IPS-NIHi11 (cell line): ENCODE results near the gene GPR45.
A peak's percentile ranks its signal among the peaks of the same experiment; 100 is the strongest.

ENCODE experiments used
- DNase-seq: peaks from one replicate; pipeline ENCODE4 v3.0.0; 2012; ENCODE audit warnings: mixed read lengths, low spot score

The GPR45 gene

DNA sequence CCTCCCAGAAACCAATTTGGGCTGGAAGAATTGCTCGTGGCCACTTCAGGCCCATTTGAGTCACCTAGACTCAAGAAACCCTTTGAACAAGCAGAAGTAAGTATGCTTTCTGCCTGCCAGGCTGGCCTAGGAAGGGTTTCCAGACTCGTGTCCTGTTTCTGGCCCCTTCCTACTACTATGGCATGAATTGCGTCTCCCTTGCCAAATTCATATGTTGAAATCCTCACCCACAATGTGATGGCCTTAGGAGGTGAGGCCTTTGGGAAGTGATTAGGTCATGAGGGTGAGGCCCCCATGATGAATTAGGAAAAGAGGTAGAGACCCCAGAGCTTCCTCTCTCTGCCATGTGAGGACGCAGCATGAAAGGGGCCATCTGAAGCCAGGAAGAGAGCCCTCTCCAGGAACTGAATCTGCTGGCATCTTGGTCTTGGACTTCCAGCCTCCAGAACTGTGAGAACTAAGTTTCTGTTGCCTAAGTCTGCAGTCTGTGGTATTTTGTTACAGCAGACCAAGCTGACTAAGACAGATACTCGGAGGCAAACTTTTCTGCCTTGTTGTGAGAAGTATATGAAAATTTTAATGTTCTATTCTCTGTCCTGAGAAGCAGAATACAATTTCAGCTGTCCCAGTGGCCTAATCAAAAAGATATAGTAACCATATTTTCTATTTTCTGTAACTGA is 13.1 kb downstream of the GPR45 start:
- DNase-seq = no peak

DNA sequence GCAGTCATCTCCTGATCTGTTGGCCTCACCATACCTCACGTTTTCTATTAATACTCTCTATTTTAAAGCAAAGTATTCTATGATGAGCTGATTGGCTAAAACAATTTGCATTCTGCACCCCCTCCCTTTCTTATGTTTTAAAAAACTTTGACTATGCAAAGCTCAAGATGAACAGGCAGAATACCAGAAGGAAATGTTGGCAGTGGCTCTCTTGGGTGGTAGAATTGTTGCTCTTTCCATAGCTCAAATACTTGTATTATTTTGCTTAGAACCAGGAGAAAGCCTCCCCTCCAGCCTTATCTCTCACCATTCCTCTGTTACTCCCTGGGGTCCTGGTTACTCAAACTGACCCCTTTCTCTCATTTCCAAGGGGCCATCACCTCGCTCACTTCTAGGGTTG is 14.4 kb downstream of the GPR45 start:
- DNase-seq = no peak

DNA sequence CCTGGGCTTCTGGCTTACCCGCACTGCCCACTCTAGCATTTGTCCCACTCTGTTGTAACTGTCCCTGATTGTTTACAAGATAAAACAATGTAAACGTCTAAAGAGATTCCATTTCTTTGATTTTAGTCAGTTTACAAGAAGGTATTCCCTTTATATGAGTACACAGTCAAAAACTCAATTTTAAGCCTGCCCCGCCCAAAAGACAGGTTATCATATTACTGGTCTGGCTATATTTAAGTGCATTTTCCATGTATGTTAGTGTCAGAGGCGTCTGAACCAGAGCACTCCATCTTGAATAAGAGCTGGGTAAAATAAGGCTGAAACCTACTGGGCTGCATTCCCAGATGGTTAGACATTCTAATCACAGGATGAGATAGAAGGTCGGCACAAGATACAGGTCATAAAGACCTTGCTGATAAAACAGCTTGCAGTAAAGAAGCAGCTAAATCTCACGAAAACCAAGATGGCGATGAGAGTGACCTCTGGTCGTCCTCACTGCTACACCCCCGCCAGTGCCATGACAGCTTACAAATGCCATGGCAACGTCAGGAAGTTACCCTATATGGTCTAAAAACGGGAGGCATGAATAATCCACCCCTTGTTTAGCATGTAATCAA is 15.0 kb downstream of the GPR45 start:
- no peak for DNase-seq

DNA sequence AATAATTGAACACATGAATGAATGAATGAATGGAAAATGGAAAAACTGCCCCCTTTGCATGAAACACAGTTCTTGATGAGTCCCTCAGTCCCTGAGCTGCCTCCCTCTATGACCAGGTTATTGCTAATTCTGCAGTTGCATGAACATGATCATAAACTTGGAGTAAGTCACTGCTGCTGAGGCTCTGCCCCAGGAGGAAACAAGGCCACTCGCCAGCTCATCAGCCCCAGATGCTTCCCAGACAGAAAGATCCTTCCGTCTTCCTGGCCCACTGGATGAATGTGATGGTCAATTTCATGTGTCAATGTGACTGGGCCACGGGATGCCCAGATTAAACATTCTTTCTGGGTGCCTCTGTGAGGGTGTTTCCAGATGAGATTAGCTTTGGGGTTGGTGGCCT is 16.4 kb downstream of the GPR45 start:
- no peak for DNase-seq

DNA sequence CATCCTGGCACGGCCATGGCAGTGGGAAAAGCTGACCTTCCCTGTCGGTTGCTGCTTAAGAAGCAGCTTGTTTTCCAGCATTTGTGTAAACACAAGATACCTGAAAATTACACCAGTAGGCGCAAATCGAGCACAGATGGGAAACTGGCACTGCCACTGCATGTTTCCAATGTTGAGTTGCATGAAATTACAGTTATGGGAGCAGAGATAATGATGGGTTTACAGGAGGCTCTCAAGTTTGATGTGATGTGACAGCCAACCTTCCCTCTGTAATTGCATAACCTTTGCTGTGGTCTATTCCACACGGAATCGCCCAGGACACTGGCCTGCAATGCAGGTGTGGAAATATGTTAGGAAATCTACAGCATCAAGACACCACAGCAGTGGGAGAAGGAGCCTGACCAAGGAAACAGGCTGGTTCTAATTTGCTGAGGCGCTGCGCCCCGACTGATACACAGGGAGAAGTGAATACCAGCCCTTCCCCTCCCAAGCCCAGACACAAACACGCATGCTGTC is 17.4 kb downstream of the GPR45 start:
- no peak for DNase-seq

DNA sequence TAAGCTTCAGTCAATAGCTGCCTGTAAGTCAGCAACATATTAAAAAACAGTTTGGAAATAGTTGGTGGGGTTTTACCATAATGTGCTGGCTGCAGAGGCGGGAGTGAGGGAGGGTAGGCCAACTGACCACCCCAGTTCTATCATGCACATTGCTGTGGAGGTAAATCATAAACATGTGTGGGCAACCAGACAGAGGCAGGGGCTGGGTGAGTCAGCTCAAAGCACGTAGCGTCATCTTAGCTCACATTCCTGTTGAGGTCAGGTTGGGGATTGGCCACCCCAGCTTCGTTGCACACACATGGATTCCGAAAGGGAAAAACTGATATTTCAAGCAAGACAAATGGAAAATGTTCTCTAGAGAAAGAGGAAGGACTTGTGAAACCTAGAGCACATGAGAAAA is 19.5 kb downstream of the GPR45 start:
- no peak for DNase-seq

DNA sequence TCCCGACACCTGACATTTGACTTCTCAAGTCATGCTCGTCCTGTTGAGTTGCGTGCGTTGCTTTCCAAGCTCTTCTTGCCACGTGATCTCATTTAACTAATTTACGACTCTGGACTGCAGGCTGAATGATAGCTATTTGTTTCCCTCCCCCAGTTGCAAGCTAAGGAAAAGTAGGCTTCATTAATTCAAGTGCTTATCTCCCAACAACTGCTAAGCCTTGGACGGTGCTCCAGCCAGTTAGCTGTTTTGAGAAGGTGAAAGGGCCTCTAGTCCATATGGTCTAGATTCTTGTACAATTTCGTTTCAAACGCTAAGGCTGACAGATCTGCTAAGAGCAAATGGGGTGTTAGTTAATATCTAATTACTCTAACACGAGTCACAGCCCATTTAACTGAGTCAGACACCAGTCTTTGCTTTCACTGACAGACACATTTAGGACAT is 21.1 kb downstream of the GPR45 start:
- DNase-seq = no peak

DNA sequence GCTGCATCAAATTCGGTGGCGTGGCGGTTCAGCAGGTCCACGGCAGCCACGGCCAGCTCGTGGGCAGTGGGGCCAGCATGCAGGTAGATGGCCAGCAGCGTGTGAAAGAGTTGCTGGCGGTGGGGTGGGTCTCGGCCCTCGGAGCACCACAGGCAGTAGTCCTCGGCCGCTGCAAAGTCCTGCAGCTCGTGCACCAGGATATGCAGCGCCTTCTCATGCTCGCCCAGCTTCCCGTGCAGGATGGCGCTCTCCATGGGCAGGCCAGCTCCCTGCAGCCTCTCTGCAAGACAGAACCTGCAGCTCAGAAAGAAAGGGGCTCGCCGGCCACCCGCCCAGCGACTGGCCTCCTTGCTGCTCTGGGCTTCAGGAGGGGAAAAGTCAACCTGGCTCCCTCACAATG is 27.9 kb downstream of the GPR45 start:
- DNase-seq = no peak

DNA sequence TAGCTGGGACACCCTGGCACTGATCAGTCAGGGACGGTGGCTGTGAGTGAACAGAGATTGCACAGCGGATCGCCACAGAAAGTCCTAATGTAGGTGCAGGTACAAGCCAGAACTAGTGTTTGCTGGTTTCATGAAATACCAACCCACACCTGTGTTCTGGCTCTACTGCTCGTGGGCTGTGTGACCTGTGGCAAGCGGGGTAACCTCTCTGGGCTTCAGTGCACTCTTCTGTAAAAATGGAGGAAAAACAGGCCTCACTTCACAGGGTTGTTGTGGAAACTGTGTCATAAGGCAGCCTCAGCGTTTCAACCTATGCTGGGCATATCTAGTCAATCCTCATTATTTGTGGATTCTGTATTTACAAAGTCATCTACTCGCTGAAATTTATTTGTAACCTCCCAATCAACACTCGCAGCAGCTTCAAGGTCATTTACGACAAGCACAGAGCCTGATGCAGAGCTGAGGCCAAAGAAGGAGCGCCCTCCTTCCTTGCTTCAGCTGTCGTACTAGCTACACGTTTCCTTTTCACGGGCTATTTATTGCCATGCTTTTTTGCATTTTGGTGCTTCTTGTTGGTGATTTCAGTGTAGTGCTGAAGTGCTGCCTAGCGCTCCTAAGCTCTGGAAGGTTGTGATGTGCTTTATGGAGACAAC is 30.0 kb downstream of the GPR45 start:
- DNase-seq = no peak

DNA sequence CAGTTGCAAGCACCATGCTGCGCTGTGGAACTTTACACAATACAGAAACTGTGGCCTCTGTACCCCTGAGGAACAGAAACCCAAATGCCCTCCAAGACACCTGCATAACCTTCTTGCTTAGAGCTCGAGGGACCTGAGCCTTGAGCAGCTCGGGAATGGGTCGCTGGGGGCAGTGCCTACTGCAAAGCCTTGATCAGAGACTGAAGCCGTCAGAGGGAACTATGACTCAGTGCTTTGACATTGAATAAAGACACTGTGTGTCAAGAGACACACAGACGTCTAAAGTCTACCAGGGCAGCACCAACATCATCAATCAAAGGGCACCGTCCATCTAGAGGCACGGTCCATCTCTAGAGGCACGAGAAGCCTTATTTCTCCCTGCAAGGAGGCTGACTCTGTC is 30.6 kb downstream of the GPR45 start:
- no peak for DNase-seq

DNA sequence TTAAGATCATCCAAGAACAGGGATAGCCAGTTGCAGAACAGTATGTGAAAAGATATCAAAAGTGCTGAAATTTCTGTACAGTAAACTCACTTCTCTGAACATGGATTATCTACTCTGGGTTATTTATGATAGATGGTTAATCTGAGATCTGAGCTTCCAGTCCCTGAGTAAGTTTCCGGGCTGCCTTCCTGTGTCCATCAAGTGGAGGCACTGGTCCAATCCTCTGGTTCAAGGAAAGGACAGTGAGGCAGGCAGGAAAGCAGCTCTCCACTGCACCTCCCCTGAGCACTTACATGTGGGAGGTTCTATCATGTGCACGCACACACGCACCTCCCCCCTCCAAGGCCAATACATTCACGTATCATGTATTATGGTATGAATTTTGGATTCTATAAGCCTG is 32.5 kb downstream of the GPR45 start:
- DNase-seq = no peak

DNA sequence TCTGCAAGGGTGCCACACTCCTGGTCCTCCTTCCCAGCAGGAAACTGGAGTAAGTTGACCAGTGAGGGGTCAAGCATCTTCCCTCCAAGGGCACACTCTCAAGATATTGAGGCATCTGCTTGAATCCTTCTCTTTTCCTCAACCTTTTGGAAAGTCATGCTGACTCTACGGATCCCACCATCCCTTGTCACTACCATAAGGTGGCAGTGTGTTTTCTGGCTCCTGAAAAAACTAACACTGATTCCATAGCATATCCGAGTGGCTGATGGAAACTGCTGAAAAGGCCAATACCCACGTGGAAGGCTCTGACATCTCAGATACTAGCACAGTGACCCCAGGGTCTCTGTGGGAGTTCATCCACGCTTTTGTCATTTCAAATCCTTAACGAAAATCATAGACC is 37.1 kb downstream of the GPR45 start:
- peak; percentile 23 for DNase-seq

DNA sequence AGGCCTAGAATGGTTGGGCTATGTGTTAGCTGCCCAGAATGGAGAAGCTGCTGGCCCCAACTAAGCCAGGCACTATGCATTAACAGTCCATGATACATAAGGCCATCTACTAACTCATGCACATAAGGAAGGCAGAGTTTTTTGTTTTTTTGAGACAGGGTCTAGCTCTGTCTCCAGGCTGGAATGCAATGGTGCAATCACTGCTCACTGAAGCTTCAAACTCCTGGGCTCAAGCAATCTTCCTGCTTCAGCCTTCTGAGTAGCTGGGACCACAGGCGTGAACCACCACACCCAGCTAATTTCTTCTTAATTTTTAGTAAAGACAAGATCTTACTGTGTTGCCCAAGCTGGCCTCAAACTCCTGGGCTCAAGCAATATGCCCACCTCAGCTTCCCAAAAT is 37.6 kb downstream of the GPR45 start:
- DNase-seq = no peak

DNA sequence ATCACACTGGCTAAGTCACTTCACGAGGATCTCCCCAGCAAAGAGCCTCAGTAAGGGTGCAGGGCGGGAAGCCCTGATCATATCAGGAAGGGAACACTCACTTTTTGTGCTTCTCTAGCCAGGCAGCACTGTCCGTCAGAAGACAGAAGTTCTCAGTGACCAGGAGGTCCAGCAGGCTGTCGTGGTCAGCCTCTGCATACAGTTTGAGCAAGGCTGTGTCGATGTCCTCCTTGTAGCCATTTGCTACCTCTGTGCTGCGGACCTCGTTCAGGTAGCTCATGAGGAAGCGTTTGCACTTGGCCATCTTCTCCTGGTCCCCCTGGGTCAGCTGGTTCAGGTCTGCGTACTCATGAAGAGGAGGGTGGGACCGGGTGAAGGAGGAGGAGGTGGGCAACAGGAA is 38.7 kb downstream of the GPR45 start:
- DNase-seq = no peak

DNA sequence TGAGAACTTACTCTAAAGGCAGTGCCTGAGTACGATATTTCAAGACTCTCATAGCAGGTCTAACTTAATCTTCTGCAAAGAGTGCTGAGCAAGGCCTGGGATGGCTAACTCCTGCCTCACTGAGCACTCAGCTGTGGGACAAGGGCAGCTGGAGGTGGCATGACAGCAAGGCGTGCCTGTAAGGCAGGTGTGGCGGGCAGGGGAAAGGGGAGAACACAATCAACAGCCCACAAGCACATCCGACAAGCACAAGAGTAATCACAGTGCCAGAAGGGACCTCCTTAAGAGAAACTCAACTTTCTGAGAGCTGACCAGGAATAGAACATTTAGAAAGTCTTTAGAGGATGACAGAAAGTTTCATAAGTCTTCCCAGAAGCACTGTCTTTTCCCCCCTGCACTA is 42.0 kb downstream of the GPR45 start:
- no peak for DNase-seq

DNA sequence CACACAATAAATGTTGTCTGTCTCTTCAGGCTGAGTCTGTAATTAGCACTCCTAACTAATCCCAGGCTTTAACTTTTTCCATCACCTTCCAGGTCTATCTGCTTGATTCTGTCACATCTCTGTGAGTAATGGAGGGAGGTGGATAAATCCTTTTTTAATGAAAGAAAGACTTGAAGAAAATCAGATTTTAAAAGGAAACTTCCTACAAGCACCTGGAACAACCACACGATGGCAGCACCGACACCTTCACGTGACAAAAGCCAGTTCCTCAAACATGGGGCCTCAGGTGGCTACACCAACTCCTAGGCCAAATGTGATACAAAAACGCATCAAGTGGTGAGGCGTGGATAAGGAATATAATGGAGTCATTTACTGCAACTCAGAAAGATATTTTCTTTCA is 46.1 kb downstream of the GPR45 start:
- peak; percentile 61 for DNase-seq

DNA sequence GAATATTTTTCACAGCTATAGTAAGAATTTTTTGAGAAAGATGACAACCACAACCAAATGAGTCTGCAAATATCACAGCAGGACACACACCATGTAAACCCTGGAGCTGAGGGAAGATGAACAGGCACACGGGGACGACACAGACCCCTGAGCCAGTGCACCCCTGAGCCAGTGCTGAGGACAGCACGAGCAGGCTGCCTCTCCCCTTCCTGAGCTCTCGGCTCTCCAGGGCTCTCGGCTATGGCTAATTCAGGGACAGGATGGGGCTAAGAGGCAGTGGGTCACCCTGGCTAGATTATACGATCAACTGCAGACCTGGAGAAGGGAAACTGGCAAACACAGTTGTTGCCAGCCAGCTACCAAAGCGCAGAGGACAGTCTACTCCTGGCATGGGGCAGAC is 46.6 kb downstream of the GPR45 start:
- no peak for DNase-seq

DNA sequence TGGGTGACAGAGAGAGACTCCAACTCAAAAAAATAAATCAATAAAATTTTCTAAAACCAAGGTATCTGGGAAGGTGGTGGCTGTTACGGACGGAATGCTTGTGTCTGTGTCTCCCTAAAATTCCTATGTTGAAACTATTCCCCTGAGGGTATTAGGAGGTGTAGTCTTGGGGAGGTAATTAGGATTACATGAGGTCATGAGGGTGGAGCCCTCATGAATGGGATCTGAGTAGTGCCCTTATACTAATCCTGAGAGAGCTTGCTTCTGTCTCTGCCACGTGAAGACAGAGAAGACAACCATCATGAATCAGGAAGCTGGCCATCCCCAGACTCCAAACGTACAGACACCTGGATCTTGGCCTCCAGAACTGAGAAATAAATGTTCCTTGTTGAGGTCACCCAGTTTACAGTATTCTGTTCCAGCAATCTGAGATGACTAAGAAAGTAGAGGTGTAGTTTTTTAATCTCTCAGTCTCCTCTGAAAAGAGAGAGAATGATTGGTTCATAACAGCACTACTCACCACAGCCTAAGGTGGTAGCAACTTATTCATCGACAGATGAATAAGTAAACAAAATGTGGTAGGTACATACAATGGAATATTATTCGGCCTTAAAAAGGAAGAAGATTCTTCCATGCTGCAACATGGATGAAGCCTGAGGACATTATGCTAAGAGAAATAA is 49.6 kb downstream of the GPR45 start:
- no peak for DNase-seq

DNA sequence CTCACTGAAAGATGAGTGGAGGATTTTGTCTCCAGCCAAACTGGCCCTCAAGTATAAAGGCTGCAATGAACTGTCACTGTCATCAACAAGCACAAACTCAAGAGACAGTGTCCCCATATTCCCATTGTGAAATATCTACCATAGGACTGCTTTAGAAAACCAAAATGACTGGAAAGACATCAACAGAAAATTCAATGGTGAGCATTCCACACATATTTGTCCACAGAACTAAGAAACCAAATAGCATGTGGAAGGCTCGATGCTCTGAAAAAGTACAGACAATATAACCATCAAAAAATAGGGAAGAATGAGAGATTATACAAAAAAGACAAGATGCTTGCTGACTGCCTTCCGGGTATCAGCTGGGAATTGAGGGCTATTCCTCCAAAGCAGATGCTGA is 50.4 kb downstream of the GPR45 start:
- DNase-seq = no peak
